ENCODE results near the gene FAM114A1. TPM values are rescaled to one million over a fixed set of nuclear protein-coding genes. Genes with fewer than 3 reads are reported as not detected.

Gene FAM114A1
- total and polyA plus RNA-seq, 2 of the 4 experiments (the other 2 are of a cell fraction) = 135 to 649 TPM

- TF ChIP-seq RCOR1 (IDR thresholded peaks at IDR 0.05; ENCODE audit: insufficient replicate concordance, low read length) (no peak), USF2 (IDR thresholded peaks at IDR 0.05; ENCODE audit: low read depth, low read length) (no peak), NFE2L2 (IDR thresholded peaks at IDR 0.05; ENCODE audit: low read depth, low read length) (no peak), RFX5 (IDR thresholded peaks at IDR 0.05; ENCODE audit: low read depth, low read length) (no peak), BHLHE40 (IDR thresholded peaks at IDR 0.05; ENCODE audit: low read depth, low read length) (no peak), CTCF (conservative IDR thresholded peaks at IDR 0.05; ENCODE audit: low read depth, low read length) (no peak), CHD1 (IDR thresholded peaks at IDR 0.05; ENCODE audit: low read depth, low read length) (no peak)
- Histone ChIP-seq H3K79me1 (ENCODE audit: low read depth in 1 of 2, low read length in 2 of 2) (peaks cover 14 to 39% of the 10 kb centered on the region in 2 experiments), H3K23ac (ENCODE audit: low read depth, low read length) (peak overlapping the region; percentile 93), H4K5ac (ENCODE audit: low read depth, low read length) (peak overlapping the region; percentile 100), H4K91ac (ENCODE audit: insufficient read depth, low read depth, low read length) (peak overlapping the region; percentile 97), H3K18ac (ENCODE audit: low read depth, low read length) (peak overlapping the region; percentile 100), H4K8ac (ENCODE audit: low read depth in 2 of 2, low read length in 2 of 2) (peak overlapping the region; percentile 72 to 97), H3K9ac (ENCODE audit: low read depth, low read length) (peak overlapping the region; percentile 97), H3K9me1 (ENCODE audit: insufficient read depth, low read length) (peaks cover 8% of the 10 kb centered on the region), H3K27me3 (ENCODE audit: control insufficient read depth, insufficient read depth, low read length) (no peaks in the 10 kb centered on the region), H2AK5ac (ENCODE audit: low read depth, low read length) (peak overlapping the region; percentile 48), H4K20me1 (ENCODE audit: insufficient read depth, low read length) (peaks cover 23% of the 10 kb centered on the region), H2BK5ac (ENCODE audit: low read depth, low read length, poor library complexity, severe bottlenecking) (peak overlapping the region; percentile 94), H3K14ac (replicated peaks; ENCODE audit: low read depth, low read length) (peak overlapping the region; percentile 98), H2BK15ac (ENCODE audit: low read depth, low read length) (peak overlapping the region; percentile 90), H3K4me1 (ENCODE audit: control insufficient read depth, insufficient read depth, low read length) (peaks cover 20% of the 10 kb centered on the region), H2AFZ (replicated peaks; ENCODE audit: low read length, poor library complexity) (peak overlapping the region; percentile 83), H3K56ac (ENCODE audit: extremely low read depth, insufficient read depth, low read length) (peak overlapping the region; percentile 94), H2BK120ac (ENCODE audit: low read depth, low read length) (peak overlapping the region; percentile 91), H2AK9ac (replicated peaks; ENCODE audit: low read depth, low read length, poor library complexity) (peak overlapping the region; percentile 85), H3K36me3 (ENCODE audit: control insufficient read depth, insufficient read depth, low read length) (peaks cover 14% of the 10 kb centered on the region), H2BK20ac (ENCODE audit: low read depth, low read length) (peak overlapping the region; percentile 68), H3K4me3 (ENCODE audit: insufficient read depth, low read depth, low read length) (peak overlapping the region; percentile 68), H3K27ac (ENCODE audit: insufficient read depth, low read length) (peak overlapping the region; percentile 95), H3K4me2 (ENCODE audit: low read depth, low read length) (peak overlapping the region; percentile 99), H3K4ac (ENCODE audit: low read depth, low read length) (peak overlapping the region; percentile 97), H3K9me3 (ENCODE audit: control insufficient read depth, insufficient read depth, low read length) (no peaks in the 10 kb centered on the region)
- WGBS, 2 experiments (ENCODE audit: extremely low coverage in 2 of 2, insufficient read length in 1 of 2) = 23% methylated on average over 2 of the region's 11 CpGs; no CpG with 5 or more reads in 1 of the 2 experiments
- POLR2A ChIA-PET (ENCODE audit: unreplicated experiment) = no interaction called here
- DNase-seq = no peak
- intact Hi-C loops (cut with micrococcal nuclease) (no loop called here), dilution Hi-C loops (cut with HindIII; ENCODE audit: low sequenced_read_pairs, unreplicated experiment) (no loop called here), in situ Hi-C loops (cut with MboI; ENCODE audit: low sequenced_read_pairs) (no loop called here)
- CTCF ChIA-PET = interaction anchor here (1.0 kb wide), 1 partner anchor 11 kb away, joined by 3 read pairs; no protein-coding TSS in a partner anchor
- BruUV-seq (replicated peaks) = no TSS peak
- ATAC-seq (ENCODE audit: low read depth) = no peak
These were observed 581 bp upstream of the FAM114A1 start for GRCh38 chr4:38866973-38867477.
